Endothelial cell of umbilical vein (primary cell): ENCODE results near the gene RNF175. TPM values are rescaled to one million over a fixed set of nuclear protein-coding genes. Genes with fewer than 3 reads are reported as not detected.

Experiments
- BruUV-seq: library from RNA; stranded (reverse); fragments of 400-500 nt; replicated peaks from 2 replicates; lab custom pipeline; 2021; lab: Mats Ljungman, UMichigan
- CTCF ChIA-PET: fragments of 300-600, 350-600 bp; sonication (Branson Sonifier 250); formaldehyde crosslinking; loops from one replicate; lab custom pipeline; 2021; ENCODE audit warnings: antibody characterized with exemption, inconsistent platforms; lab: Charles Lee
- POLR2A ChIA-PET: fragments of 300-600, 350-600 bp; sonication (Branson Sonifier 250); formaldehyde crosslinking; loops from one replicate; lab custom pipeline; 2021; ENCODE audit warnings: antibody characterized with exemption, inconsistent platforms; lab: Charles Lee
- DNase-seq: peaks from one replicate; pipeline ENCODE4 v3.0.0-alpha.2; 2011; ENCODE audit warnings: low read depth, low spot score
- FAIRE-seq: peaks from 2 replicates; lab custom pipeline; 2011; peaks lifted over from hg19 to GRCh38; lab: Jason Lieb, UNC
- H2AFZ ChIP-seq: 2 replicates; pipeline ENCODE4 v1.6.0; 2012; ENCODE audit warnings: low read depth, low read length, control low read depth, inconsistent platforms
- H3K27ac ChIP-seq: 2 replicates; pipeline ENCODE4 v1.5.1; 2011; ENCODE audit warnings: low read depth, mild to moderate bottlenecking, control low read depth, low read length, moderate library complexity; ENCODE audit not compliant: insufficient read depth
- H3K27me3 ChIP-seq, 2 experiments: 2 replicates each; pipeline versions ENCODE4 v1.6.0 to v1.6.1; 2011; ENCODE audit warnings: low read length in 2 of 2, mixed read lengths in 1 of 2; ENCODE audit not compliant: control insufficient read depth in 2 of 2, insufficient read depth in 2 of 2
- H3K36me3 ChIP-seq, 2 experiments: 2 replicates in 1 of 2; 3 replicates in 1 of 2; pipeline ENCODE4 v1.5.1; 2011; ENCODE audit warnings: low read length in 2 of 2, mild to moderate bottlenecking in 1 of 2, moderate library complexity in 1 of 2; ENCODE audit not compliant: control insufficient read depth in 2 of 2, insufficient read depth in 2 of 2; ENCODE audit errors: extremely low read depth in 1 of 2
- H3K4me1 ChIP-seq: 3 replicates; pipeline ENCODE4 v1.5.1; 2011; ENCODE audit warnings: mild to moderate bottlenecking, low read length; ENCODE audit not compliant: control insufficient read depth, insufficient read depth; ENCODE audit errors: extremely low read depth
- H3K4me2 ChIP-seq: 2 replicates; pipeline ENCODE4 v1.6.1; 2011; ENCODE audit warnings: low read length, control low read depth, mixed read lengths; ENCODE audit not compliant: insufficient read depth
- H3K4me3 ChIP-seq, 3 experiments: fragments of 200-600 bp in 1 of 3; sonication (generic), shearing (Covaris generic) in 1 of 3; replicated peaks in 1 of 3; 2 replicates each; pipeline ENCODE4 v1.5.1; 2011 to 2016; ENCODE audit warnings: control low read depth in 3 of 3, low read length in 3 of 3, mild to moderate bottlenecking in 2 of 3, inconsistent platforms in 1 of 3, low read depth in 1 of 3, moderate library complexity in 1 of 3; ENCODE audit not compliant: insufficient read depth in 1 of 3
- H3K79me2 ChIP-seq: 2 replicates; pipeline ENCODE4 v1.6.0; 2012; ENCODE audit warnings: low read length, inconsistent platforms; ENCODE audit not compliant: control insufficient read depth, insufficient read depth
- H3K9ac ChIP-seq: replicated peaks from 2 replicates; pipeline ENCODE3; 2011; ENCODE audit warnings: low read length, control low read depth; ENCODE audit not compliant: insufficient read depth; ENCODE audit errors: extremely low read depth
- H3K9me1 ChIP-seq: replicated peaks from 3 replicates; pipeline ENCODE4 v1.6.0; 2011; ENCODE audit warnings: mild to moderate bottlenecking, low read length; ENCODE audit not compliant: control insufficient read depth, insufficient read depth; ENCODE audit errors: extremely low read depth
- H3K9me3 ChIP-seq: replicated peaks from 2 replicates; pipeline ENCODE4 v1.5.1; 2012; ENCODE audit warnings: low read length, inconsistent platforms; ENCODE audit not compliant: control insufficient read depth, insufficient read depth
- H4K20me1 ChIP-seq: replicated peaks from 2 replicates; pipeline ENCODE3; 2011; ENCODE audit warnings: mild to moderate bottlenecking, low read length; ENCODE audit not compliant: control insufficient read depth, insufficient read depth; ENCODE audit errors: extremely low read depth
- CTCF ChIP-seq, 2 donors: IDR thresholded peaks; 1 replicate in 1 of 2; 2 replicates in 1 of 2; pipeline ENCODE4 v1.5.1; 2011; ENCODE audit warnings: low read length in 2 of 2, mild to moderate bottlenecking in 2 of 2, moderate library complexity in 2 of 2, control low read depth in 1 of 2, inconsistent platforms in 1 of 2, low read depth in 1 of 2; ENCODE audit not compliant: insufficient read depth in 1 of 2; ENCODE audit errors: extremely low read depth in 1 of 2
- EZH2 ChIP-seq: IDR thresholded peaks from 2 replicates; pipeline ENCODE4 v1.6.1; 2012; ENCODE audit warnings: borderline replicate concordance, low read depth, mild to moderate bottlenecking, moderate library complexity, low read length, inconsistent platforms; ENCODE audit not compliant: severe bottlenecking
- FOS ChIP-seq: IDR thresholded peaks from 2 replicates; pipeline ENCODE4 v1.6.1; 2011; ENCODE audit warnings: mild to moderate bottlenecking, low read length, moderate library complexity, borderline replicate concordance; ENCODE audit not compliant: insufficient read depth
- GATA2 ChIP-seq: IDR thresholded peaks from 2 replicates; pipeline ENCODE4 v1.7.0; 2011; ENCODE audit warnings: low read depth, mild to moderate bottlenecking, moderate library complexity, mixed read lengths, low read length; ENCODE audit not compliant: insufficient read length, insufficient read depth
- JUN ChIP-seq: IDR thresholded peaks from 2 replicates; pipeline ENCODE4 v1.6.1; 2011; ENCODE audit warnings: borderline replicate concordance, low read depth; ENCODE audit not compliant: insufficient read length, insufficient read depth
- MAX ChIP-seq: IDR thresholded peaks from 2 replicates; pipeline ENCODE4 v1.6.1; 2011; ENCODE audit not compliant: insufficient read depth, insufficient read length
- MYC ChIP-seq: IDR thresholded peaks from one replicate; pipeline ENCODE4 v1.6.1; 2011; ENCODE audit warnings: mild to moderate bottlenecking, low read depth, low read length
- POLR2A ChIP-seq: IDR thresholded peaks from 2 replicates; pipeline ENCODE4 v1.6.1; 2012; ENCODE audit warnings: low read depth, mild to moderate bottlenecking, control low read depth, low read length
- POLR2AphosphoS5 ChIP-seq: IDR thresholded peaks from 2 replicates; pipeline ENCODE4 v1.6.1; 2012; ENCODE audit warnings: low read depth, mild to moderate bottlenecking, control low read depth, low read length, moderate library complexity; ENCODE audit not compliant: insufficient read depth
- dilution Hi-C: fragments of 300-500 bp; cut with MboI; formaldehyde crosslinking; loops from one replicate; pipeline ENCODE4 v1.15.0; 2019; ENCODE audit warnings: low sequenced_read_pairs; ENCODE audit not compliant: extremely low pct_ligation_motif_present
- intact Hi-C: fragments of 100-400 bp; cut with micrococcal nuclease; formaldehyde crosslinking; loops from one replicate; pipeline ENCODE4 v1.10.0; 2022
- polyA plus RNA-seq, 4 experiments: library from polyadenylated mRNA; depleted of rRNA in 3 of 4; stranded (reverse) in 3 of 4; unstranded in 1 of 4; fragments of >200 nt; gene quantifications; 2 replicates each; pipeline versions ENCODE4 v1.2.1 to v1.2.3, GENCODE V29; 2011 to 2012; ENCODE audit warnings: missing spikeins in 1 of 4
- total RNA-seq: library from RNA; stranded (reverse); gene quantifications from 2 replicates; pipeline ENCODE4 v1.2.3, GENCODE V29; 2021

The RNF175 gene
- total and polyA plus RNA-seq, 2 donors (not counting 3 experiments of a cell fraction or from before 2014, with no cell fraction given), result not detected

- TF ChIP-seq GATA2 (no peak), POLR2AphosphoS5 (no peak), POLR2A (no peak)
- CTCF ChIA-PET, result no interaction called here
- FAIRE-seq (no peak), DNase-seq (no peak)
- Histone ChIP-seq H3K27ac (no peak overlapping the region), H3K9me1 (no peaks in the 10 kb centered on the region), H3K4me2 (no peak overlapping the region), H3K9ac (no peak overlapping the region), H3K4me3 (no peak overlapping the region), H4K20me1 (no peaks in the 10 kb centered on the region), H3K36me3 (no peaks in the 10 kb centered on the region), H3K9me3 (no peaks in the 10 kb centered on the region), H3K4me1 (no peaks in the 10 kb centered on the region), H2AFZ (no peak overlapping the region), H3K79me2 (no peaks in the 10 kb centered on the region), H3K27me3 (peaks cover 4 to 8% of the 10 kb centered on the region in 2 experiments)
- dilution Hi-C loops, result no loop called here
- intact Hi-C loops, result no loop called here
- BruUV-seq, result no TSS peak
- POLR2A ChIA-PET, result no interaction called here
Observed at GRCh38 chr4:153780221-153780620, 20.4 kb upstream of the RNF175 start.

- dilution Hi-C loops, result no loop called here
- Histone ChIP-seq H2AFZ (no peak overlapping the region), H3K4me1 (no peaks in the 10 kb centered on the region), H3K9me1 (no peaks in the 10 kb centered on the region), H3K4me3 (no peak overlapping the region), H3K27me3 (peaks cover under 1 to 5% of the 10 kb centered on the region in 2 experiments), H3K9ac (no peak overlapping the region), H3K9me3 (no peaks in the 10 kb centered on the region), H3K27ac (no peak overlapping the region), H4K20me1 (no peaks in the 10 kb centered on the region), H3K4me2 (no peak overlapping the region), H3K36me3 (no peaks in the 10 kb centered on the region), H3K79me2 (no peaks in the 10 kb centered on the region)
- FAIRE-seq (no peak), DNase-seq (no peak)
- no TSS peak for BruUV-seq
- TF ChIP-seq MAX, result no peak
- no peak for TF ChIP-seq GATA2
- no peak for TF ChIP-seq POLR2A
- TF ChIP-seq CTCF (IDR thresholded peaks at IDR 0.05; ENCODE audit: extremely low read depth in 1 of 2, insufficient read depth in 1 of 2, low read depth in 1 of 2, low read length in 2 of 2), result no peak
- TF ChIP-seq JUN, result no peak
- TF ChIP-seq FOS, result no peak
- no peak for TF ChIP-seq EZH2
- TF ChIP-seq POLR2AphosphoS5, result no peak
- TF ChIP-seq MYC, result no peak
- ChIA-PET CTCF (no interaction called here), POLR2A (no interaction called here)
- intact Hi-C loops, result no loop called here
Observed at GRCh38 chr4:153778383-153778782, 18.6 kb upstream of the RNF175 start.
